Inflammatory macrophage treated with lipopolysaccharide for 1 hour (primary cell): Measurements from ENCODE around the gene HSPA1L.

Experiments used
- DNase-seq, 2 donors: peaks; one replicate each; pipeline ENCODE4 v3.0.0-alpha.2; 2020 to 2022

HSPA1L gene

DNA sequence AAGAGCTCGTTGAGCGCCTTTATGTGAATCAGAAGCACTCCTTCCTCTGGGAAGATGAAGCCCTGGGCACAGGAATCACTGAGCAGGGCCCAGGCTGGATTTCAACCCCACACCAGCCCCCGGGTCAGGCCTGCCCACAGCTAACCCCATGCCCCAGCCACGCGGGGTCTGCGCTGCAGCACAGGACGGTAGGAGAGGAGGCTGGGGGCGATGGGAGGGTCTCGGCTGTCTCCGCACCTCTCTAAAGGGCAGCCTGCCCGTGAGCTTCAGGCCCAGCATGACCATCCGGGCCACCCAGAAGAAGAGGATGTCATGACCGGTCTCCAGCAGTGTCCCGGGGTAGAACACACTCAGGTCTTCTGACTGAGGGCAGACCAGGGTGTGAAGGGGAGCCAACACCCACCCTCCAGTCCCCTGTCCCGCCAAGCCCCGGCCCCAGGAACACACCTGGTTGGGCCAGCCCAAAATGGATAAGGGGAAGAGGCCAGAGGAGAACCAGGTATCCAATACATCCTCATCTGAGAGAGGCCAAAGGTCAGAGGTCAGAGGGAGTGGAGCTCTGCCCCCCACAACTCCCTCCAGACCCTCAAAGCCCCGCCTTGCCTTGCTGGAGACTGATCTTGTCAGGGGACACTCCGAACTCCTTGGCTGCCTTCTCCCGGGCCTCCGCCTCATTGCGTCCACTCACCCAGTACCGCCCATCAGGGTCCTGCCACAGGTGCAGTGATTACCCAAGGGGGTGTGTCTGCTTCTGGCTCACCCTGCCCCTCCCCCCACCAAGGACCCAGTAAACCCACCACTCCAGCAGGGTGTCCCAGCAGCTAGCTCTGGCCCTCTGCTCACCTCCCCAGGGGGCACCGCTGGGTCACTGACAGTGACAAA is 33.6 kb downstream of the HSPA1L start:
- no peak for DNase-seq

DNA sequence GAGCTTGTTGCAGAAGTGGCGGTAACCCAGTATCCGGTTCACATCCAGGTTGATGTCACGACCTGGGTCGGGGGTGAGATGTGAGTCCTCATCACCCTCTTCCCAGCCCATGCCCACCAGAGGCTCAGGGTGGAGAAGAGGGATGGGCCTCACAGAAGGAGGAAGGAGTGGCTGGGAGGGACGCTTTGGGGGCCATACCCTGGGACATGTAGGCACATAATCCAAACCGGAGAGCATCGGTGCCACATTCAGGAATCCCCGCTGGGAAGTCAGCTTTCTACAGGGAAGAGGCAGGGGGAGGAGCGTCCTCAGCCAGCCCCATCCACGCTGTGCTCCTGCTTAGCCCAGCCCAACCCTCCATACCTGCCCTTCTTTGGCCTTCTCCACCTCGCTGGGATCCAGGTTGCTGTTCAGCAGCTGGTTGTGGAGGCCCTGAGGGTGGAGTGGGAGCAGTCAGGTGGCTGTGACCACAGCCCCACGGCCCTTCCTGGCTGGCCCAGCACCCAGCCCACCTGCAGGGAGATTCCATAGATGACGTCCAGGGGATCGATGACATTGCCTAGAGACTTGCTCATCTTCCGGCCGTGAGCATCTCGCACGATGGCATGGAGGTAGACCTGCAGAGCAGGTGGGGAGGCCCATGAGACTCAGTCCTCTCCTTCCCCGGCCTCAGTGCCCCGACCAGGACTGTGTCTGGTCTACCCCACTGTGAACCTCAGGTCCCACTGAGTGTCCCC is 34.4 kb downstream of the HSPA1L start:
- no peak for DNase-seq

DNA sequence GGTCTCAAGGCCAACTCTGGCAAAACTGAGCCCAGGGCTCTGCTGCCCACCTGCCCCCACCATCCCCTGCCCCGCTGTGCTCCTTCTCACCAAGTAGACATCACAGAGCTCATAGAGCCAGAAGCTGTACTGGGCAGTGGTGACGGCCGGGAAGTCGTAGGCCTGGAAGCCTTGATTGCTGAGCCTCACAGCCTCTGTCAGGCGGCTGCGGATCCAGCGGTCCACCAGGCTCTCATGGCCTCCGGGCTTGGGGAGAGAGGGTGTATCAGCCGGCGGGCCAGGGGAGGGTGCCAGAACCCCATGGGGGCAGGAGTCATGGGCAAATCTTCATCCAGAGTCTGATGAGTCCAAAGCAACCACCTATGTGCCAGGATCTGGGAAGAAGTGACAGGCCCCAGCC is 35.2 kb downstream of the HSPA1L start:
- DNase-seq: no peak

DNA sequence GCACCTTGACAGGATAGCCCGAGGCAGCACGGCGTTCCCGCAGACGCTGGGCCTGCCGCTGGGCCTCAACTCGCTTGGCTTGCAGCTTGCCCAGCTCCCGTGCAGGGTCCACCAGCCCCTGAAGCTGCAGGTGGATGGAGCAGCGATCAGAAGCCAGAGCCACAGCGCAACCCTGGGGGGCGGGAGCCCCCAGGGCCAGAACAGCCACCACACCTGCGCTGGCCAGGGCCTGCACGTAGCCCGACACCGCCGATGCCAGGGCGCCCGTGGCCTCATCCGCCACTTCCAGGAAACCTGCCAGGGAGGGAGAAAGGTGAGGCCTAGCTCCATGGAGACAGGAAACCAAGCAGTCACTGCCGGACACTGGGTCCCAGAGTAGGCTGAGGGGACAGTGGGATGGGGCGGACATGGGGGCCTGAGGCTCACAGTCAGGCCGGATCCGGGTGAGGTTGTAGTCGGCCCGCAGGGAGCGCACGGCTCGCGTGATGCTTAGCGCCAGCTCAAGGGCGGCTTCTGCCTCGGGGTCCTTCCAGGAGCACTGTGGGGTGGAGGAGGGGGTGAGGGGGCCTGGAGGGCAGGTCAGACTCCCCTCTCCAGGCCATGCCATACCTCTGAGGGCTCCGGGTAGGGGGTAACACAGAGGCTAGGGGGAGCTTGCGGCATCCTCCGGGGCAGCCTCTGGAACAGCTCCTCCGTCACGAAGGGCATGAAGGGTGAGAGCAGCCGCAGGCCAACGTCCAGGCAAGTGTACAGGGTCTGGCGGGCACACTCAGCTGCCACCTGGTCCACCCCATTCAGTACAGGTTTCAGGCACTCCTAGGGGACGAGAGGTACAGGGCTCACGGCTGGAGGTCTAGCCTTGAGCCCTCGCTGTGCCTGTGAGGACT is 35.8 kb downstream of the HSPA1L start:
- DNase-seq: no peak

DNA sequence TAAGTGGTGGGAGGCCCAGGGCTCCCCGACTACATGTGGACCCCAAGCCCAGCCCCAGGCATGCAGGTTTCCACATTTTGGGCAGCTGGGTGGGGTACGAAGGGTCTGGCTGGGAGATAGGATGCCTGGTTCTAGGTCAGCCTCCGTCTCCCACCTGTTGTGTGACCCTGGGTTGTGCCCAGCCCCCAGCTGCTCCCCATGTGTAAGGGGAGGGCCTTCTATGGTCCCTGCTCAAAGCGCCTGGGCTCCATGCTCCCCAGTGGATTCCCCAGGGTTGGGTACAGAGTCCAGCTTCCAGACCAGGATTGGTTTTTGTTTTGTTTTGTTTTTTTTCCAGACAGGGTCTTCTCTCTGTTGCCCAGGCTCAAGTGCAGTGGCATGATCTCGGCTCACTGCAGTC is 36.9 kb downstream of the HSPA1L start:
- DNase-seq: no peak

DNA sequence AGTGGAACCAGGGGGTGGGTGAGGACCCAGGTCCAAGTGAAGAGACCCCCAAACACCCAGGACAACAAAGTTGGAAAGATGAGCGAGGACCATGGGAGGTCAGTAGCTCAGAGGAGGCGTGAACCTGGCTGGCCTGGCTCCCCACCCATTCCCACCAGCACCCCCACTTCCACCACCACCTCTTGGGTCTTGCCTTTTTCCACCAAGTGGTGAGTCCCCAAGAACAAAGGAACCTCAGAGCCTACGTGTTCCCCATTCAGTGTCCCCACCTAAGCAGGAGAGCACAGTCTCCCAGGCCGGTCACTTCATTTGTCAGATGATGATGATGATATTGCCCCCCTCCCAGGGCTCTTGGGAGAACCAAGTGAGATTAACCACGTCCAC is 37.4 kb downstream of the HSPA1L start:
- DNase-seq: no peak

DNA sequence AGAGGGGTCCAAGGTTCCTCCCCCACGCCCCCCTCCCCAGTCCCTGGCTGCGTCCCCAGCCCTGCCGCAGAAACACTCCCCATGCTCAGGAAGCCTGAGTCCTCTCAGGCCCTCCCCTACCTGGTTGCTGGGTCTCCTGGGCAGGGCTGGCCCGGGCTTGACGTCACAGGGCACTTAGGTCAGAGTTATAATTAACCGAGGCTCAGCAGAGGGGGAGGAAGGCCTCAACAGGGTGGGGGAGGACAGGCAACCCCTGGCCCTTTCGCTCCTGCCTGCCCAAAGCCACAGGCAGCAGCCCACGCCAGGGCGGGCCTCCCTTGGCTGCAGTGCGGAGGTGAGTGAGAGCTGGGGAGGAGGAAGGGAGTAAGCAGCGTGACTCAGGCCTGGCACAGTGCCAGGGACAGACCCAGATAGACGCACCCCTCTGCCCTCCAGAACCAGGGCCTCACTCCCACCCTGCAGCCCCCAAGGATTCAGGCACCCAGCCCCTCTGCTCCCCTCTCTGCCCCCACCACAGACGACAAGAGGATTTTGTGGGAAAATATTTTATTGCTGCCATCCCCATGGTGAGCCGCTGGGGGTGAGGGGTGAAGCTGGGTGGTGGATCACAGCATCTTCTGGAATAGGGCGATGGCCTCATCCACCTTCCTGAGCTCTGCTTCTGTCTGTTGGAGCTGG is 38.0 kb downstream of the HSPA1L start, which contains the start of gene VWA7:
TSS of gene VWA7 (minus strand) at position 340 of the 678 bp plus-strand sequence. CDS start 549 bp downstream, outside the sequence.
- DNase-seq: peak; percentile 87 to 94

DNA sequence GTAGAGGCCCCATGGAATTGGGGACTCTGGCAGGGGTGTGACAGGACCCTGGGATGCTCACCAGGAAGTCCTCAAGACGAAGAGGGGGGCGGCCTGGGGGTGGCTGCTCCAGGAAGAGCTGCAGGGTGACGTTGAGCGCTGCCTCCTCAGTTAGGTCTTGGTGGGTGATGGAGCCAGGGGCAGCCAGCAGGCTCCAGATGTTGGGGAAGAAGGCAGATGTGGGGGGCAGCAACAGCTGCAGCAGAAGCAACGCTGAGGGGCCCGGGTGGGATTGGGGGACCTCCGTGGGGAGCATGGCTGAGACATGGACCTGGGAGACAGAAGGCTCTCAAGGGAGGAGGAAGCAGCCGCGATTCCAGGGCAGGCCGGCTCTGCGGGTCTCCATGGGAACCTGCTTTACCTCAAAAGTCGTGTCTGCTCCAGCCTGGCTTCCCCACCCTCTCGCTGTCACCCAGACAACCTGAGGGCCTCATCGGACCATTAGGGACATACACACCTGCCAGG is 38.5 kb downstream of the HSPA1L start:
- DNase-seq: no peak

DNA sequence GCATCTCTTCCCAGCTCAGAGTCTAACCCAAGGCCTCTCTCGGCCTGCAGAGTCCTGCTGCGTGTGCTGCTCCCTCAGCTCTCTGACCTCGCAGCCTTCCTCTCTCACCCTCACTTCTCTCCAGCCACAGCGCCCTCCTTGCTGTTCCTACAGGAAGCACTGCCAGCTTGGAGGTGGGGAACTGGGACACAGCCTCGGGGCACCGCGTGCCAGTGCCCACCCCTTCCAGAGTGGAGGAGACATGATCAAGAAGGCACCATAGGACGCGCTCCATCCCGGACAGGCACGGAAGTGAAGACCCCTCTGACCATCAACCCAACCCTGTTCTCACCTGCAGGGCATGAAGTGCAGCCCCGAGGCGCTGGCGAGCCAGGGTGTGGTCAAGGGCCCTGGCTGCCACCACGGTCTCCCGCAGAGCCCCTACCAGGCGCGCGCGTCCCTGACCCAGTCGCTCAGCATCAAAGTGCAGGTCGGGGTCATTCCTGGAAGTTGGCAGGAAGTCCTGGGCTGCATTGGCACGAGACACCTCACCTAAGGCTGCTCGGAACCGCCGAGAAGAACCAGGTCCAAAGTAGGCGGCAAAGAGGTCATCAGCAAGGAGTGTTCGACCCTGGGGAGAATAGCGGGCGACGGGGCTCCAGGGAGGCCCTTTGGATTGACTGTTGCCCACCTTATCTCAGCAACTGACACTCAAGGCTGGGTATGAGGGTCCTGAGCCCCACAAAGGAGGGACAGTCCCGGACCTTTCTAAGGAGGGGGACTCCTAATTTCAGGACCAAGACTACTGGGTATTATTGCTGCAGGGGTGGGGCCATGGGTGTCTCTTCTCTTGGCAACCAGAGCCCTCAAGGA is 39.2 kb downstream of the HSPA1L start:
- DNase-seq: no peak

DNA sequence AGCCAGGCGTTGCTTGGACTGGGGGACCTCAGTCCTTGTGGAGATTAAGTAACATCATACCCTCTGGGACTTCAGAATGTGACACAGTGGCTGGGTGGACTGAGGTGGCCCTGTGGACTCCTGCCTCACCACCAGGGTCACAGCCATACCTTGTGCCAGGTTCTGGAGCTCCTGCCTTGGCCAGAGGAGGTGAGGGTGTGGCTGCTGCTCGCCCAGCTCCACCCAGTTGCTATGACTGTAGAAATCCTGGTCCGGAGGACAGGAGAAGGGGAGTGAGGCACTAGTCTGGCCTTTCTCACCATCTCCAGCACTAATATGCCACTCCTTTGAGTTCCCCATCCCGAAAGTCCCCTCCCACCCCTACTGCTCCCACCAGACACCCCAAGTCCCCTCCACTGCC is 39.9 kb downstream of the HSPA1L start:
- DNase-seq: no peak

DNA sequence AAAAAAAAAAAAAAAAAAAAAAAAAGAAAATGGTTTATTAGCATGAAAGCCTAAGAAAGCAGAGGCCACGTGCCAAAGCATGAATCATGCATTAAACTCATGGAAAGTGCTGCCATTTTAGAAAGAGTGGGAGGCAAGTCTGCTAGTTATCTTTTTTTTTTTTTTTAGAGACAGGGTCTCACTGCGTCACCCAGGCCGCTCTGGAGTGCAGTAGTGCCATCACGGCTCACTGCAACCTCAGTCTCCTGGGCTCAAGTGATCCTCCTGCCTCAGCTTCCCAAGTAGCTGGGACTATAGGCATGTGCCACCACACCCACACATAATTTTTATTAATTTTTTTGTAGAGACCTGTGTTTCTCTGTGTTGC is 43.1 kb downstream of the HSPA1L start:
- DNase-seq: no peak

DNA sequence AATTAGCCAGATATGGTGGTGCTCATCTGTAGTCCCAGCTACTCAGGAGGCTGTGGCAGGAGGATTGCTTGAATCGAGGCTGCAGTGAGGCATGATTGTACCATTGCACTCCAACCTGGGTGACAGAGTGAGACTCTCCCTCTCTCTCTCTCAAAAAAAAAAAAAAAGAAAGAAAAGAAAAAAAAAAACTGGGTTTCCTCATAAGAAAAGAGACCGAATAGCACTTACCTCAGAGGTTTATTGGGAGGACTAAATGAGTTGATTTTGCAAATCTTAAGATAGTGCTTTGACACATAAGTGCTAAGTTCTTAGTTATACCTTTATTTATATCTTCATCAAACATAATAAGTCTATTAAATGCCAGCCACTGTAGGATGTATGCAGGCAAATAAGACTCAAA is 44.2 kb downstream of the HSPA1L start:
- DNase-seq: no peak

DNA sequence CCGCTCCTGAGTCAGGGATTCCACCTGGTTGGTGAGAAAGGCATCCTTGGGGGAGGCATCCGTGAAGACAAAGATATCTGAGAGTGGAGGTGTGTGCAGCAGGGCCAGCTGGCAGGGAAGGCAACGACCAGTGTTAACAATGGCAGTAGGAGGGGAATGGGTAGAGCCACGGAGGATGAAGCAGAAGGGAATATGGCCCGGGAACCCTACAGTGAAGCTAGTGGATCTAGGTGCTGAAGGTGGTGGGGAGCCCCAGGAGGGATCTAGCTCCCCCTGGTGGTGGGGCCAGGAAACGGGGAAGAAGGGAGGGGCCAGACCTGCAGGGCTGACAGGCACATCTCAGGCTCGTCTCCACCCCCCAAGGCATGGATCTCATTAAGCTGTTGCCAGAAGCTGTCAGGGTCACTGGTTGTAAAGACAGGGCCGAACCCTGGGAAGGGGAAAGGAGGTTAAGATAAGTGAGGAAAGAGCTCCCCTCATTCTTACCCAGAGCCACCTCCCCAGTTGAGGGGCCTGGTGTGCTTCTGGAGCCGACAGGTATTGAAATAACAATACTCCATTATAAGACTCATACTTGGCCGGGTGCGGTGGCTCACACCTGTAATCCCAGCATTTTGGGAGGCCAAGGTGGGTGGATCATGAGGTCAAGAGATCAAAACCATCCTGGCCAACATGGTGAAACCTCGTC is 45.3 kb downstream of the HSPA1L start:
- DNase-seq: peak; percentile 66 to 93

DNA sequence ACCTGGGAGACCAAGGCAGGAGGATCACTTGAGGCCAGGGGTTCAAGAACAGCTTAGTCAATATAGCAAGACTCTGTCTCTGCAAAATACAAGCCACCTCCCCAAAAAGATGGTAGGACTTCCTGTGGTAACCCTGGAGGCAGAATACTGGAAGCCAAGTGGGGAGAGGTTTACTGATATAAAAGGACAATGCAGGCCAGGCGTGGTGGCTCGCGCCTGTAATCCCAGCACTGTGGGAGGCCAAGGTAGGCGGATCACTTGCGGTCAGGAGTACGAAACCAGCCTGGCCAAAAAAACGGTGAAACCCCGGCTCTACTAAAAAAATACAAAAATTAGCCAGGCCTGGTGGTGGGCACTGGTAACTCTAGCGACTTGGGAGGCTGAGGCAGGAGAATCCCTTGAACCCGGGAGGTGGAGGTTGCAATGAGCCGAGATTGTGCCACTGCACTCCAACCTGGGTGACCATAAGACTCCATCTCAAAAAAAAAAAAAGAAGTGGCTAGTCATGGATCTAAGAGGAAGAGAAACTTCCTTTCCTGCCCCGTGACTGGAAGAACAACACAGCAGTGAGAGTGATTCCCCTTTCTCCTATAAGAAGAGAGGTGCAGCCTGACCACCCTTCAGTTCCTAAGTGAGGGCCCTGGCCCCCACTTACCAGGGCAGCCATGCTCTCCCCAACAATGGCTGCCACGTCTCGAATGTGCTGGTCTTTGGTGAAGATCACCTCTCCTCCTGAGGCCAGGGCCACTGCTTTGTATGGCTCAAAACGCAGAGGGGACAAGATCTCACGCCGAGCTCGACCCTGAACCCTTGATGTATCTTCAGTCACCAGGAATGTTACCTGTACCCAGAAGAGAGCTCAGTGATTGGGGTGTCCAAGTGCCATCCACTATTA is 46.5 kb downstream of the HSPA1L start:
- peak; percentile 69 to 83 for DNase-seq

DNA sequence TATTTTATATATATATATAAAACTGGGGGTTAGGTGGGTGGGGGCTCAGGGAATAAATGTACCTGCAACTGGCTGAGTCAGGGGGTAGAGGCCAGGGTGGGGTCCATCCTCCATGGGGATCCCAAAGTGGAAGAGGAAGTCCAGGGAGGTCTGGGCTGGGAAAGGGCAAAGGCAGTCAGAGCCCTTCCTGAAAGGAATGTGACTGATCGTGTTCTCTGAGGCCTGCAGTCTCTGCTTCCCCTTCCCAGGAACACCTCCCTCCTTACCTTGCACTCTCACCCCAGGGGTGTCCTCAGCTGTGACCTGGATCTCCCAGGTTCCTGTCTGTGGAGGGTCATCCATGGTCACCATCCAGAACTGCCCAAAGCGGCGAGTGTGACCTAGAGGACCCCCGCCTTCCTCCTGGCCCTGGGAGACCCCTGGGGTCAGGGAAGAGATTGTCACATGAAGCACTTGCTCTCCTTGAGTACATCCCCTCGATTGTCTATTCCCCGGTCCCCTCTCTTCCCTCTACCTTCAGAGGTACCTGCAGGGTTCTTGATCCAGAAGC is 47.9 kb downstream of the HSPA1L start:
- DNase-seq: no peak

DNA sequence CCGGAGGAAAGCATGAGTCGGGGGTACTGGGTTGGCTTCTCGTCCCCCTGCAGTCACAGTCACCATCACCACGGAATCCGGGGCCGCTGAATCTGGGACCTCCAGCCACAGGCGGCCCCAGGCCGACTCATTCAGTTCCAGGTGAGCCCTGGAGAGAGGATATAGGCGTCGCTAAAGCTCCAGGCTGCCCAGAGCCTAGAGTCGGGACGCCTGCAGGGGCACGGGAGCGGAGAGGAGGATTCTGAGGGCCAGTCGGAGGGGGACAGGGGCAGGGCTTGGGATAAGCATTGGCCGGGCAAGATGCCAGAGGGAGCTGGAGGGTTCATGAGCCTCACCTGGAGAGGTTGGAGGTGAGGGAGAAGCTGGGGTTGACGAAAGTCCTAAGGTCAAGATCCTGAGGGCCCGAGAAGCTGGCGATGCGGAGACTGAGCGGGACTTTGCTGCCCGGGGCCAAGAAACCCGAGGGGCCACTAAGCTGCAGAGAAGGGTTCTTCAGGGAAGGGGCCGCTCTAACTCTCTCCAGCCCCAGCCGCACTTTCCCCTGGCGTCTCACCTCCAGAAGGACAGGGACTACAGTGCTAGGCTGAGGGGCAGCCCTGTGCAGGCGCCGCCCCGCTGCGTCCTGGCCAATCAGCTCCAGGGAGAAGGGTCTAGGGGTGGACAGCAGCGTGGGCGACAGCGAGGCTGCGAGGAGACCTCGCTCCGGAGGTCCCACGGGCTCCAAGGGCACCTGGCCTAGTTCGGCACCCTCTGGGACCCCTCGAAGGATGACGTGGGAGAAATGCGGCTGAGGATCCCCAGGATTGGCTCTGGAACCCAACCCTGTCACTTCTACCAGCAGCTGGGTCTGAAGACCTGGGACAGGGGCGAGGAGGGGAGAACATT is 48.9 kb downstream of the HSPA1L start:
- DNase-seq: no peak

DNA sequence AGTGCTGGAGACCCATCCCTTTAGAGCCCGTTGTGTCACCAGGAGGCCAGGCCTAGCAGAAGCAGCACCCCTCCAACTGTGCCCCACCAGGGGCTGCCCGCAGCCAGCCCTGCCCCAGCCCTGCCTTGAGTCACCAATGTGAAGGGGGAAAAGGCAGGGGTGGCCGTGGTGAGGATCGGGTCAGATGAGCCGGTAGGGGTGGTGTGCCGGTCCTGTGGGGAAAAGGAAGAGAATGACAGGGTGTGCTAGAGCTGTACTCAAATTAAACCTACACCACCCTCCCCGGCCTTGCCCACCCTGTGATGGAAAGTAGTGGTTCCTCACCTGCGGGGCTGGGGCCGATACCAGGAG is 49.5 kb downstream of the HSPA1L start:
- no peak for DNase-seq

DNA sequence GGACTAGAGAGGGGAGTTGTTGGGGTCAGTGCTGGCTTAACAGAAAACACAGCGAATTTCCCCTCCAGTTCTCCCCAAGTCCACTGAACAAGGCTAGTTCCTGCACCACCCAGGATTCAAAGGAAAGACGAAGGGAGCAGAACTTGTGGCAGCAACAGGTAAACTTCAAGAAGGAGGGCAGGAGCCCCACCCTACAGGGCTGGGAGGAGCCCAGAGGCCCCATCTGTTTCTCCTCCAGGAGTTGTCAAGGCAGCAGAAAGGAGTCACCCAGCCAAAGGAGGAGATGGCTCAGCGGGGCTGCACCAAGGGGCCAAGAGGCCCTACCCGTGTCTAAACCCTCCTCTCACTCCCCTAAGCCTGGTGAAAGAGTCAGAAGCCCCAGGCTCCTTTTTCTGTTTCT is 50.9 kb downstream of the HSPA1L start:
- no peak for DNase-seq

DNA sequence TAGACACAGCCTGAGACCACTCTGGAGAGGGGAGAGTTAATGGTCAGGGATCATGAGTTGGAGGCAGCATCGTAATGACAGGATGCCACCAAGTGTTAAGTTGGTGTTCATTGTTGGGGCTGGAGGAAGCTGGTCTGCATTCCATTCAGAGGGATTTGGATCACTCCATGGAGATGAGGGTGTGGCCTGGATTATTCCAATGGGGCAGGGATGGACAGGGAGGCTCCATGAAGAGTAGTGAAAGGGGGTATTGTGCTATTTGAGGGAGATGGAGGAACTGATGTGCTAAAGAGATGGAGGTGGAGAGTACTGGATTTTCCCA is 51.5 kb downstream of the HSPA1L start:
- DNase-seq: no peak
